ENCODE data around the gene ALKBH3.

The ALKBH3 gene

DNA sequence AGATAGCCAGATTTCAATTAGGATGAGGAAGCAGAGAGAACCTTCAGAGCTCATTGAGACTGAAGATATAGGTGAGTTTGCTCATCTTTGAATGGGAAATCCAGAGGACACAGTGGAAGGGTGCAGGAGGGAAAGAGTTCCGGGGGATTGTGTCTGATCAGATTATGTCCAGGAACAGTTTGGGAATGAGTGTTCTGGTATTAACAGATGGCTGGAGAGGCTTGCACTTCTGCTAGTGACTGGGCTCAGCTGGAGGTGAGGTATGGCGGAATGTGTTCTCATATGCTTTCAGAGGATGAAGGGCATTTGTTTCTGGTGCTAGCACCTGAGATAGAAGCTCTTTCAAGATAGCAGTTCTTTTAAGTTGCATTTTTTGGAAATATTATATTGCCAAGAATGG is 27.6 kb downstream of the ALKBH3 start:
- Histone ChIP-seq H3K9me3 (ENCODE audit: control insufficient read depth, low read length) (no peaks in the 10 kb centered on the region), H3K27ac (ENCODE audit: low read depth, low read length, severe bottlenecking) (no peak overlapping the region), H3K4me3 (ENCODE audit: extremely low read depth, insufficient read depth, low read length, poor library complexity, severe bottlenecking) (no peak overlapping the region), H3K4me1 (ENCODE audit: control insufficient read depth, insufficient read depth, low read length, poor library complexity, severe bottlenecking) (peaks cover 3% of the 10 kb centered on the region), H3K36me3 (ENCODE audit: control insufficient read depth, insufficient read depth, low read length) (peaks cover 8% of the 10 kb centered on the region)
- WGBS, 2 experiments (ENCODE audit: insufficient coverage in 2 of 2) = 88 to 95% methylated on average over 2 of the region's 2 CpGs

DNA sequence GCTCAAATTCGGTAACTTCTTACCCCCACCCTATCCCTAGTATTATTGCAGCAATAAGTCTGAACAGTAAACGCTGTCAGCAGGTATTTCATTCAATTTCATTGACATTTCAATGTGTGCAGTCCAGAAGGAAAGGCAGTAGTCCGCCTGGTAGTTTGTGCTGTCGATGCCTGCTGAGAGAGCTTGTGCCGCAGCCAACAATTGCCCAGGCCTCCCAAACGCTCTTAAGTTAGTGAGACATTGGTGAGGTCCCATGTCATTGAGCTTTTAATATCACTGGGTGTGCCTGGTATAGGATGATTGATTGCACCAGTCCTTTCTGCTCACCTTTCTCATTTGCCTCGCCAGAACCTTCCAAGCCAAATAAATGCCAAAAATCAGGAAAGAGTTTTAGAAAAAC is 28.1 kb downstream of the ALKBH3 start:
- no peak overlapping the region for H3K27ac ChIP-seq (ENCODE audit: low read depth, low read length, severe bottlenecking)
- H3K4me1 ChIP-seq (ENCODE audit: control insufficient read depth, insufficient read depth, low read length, poor library complexity, severe bottlenecking) = peaks cover 3% of the 10 kb centered on the region
- no peak overlapping the region for H3K4me3 ChIP-seq (ENCODE audit: extremely low read depth, insufficient read depth, low read length, poor library complexity, severe bottlenecking)
- 90 to 100% methylated on average over 4 to 6 of the region's 7 CpGs for WGBS, 2 experiments (ENCODE audit: insufficient coverage in 2 of 2)
- H3K9me3 ChIP-seq (ENCODE audit: control insufficient read depth, low read length) = no peaks in the 10 kb centered on the region
- H3K36me3 ChIP-seq (ENCODE audit: control insufficient read depth, insufficient read depth, low read length) = peaks cover 5% of the 10 kb centered on the region

DNA sequence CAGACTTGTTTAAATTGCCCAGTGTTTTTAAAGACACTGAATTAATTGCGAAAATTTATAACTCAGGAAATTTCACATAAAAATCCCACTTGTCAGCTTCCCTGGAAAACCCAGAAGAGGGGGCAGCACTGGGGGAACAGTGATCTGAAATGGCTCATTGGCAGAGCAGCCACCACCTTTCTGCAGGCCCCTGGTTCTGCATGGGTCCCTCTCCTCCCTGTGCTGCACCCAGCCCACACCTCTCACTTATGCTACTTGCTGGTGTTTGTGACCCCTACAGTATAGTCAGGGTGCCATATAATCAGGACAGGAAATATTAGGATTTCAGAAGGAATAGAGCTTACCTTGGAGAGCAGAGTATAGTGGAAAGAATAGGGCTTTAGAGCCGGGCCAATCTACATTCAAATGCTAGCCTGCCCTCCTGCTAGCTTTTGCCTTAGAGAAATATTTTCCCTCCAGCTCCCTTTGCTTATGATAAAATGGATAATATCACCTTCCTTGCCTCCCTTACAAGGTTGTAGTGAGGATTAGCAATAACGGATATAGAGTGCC is 33.3 kb downstream of the ALKBH3 start:
- Histone ChIP-seq H3K4me1 (ENCODE audit: control insufficient read depth, insufficient read depth, low read length, poor library complexity, severe bottlenecking) (no peaks in the 10 kb centered on the region), H3K27ac (ENCODE audit: low read depth, low read length, severe bottlenecking) (no peak overlapping the region), H3K9me3 (ENCODE audit: control insufficient read depth, low read length) (no peaks in the 10 kb centered on the region), H3K36me3 (ENCODE audit: control insufficient read depth, insufficient read depth, low read length) (peaks cover 10% of the 10 kb centered on the region), H3K4me3 (ENCODE audit: extremely low read depth, insufficient read depth, low read length, poor library complexity, severe bottlenecking) (no peak overlapping the region)
- WGBS, 2 experiments (ENCODE audit: insufficient coverage in 2 of 2) = no CpG with 5 or more reads among the region's 3 CpGs

GRCh38 chr11:43914466-43914865 is 33.8 kb downstream of the ALKBH3 start:
- H3K36me3 ChIP-seq (ENCODE audit: control insufficient read depth, insufficient read depth, low read length) = peaks cover 12% of the 10 kb centered on the region
- H3K27ac ChIP-seq (ENCODE audit: low read depth, low read length, severe bottlenecking) = no peak overlapping the region
- no CpG with 5 or more reads among the region's 1 CpG for WGBS, 2 experiments (ENCODE audit: insufficient coverage in 2 of 2)
- no peak overlapping the region for H3K4me3 ChIP-seq (ENCODE audit: extremely low read depth, insufficient read depth, low read length, poor library complexity, severe bottlenecking)
- no peaks in the 10 kb centered on the region for H3K9me3 ChIP-seq (ENCODE audit: control insufficient read depth, low read length)
- H3K4me1 ChIP-seq (ENCODE audit: control insufficient read depth, insufficient read depth, low read length, poor library complexity, severe bottlenecking) = no peaks in the 10 kb centered on the region

DNA sequence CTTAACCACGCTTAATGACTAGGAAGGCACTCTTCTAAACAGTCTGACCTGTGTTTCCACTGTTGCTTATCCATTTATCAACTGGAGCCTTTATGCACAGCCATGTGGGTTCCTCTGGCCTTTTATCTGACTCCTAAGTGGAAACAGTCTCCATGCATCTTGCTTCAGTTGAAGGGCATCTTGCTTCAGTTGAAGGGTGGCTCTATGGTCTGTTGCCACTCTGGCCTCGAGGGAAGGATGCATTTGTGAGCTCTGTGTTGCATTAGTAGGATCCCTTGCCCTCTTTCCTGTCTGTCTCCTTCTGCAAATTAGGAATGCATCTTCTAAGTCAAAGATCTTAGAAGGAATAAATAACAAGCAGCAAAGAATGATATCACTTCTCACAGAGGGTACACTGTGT is 36.0 kb downstream of the ALKBH3 start:
- Histone ChIP-seq H3K4me3 (ENCODE audit: extremely low read depth, insufficient read depth, low read length, poor library complexity, severe bottlenecking) (no peak overlapping the region), H3K9me3 (ENCODE audit: control insufficient read depth, low read length) (no peaks in the 10 kb centered on the region), H3K27ac (ENCODE audit: low read depth, low read length, severe bottlenecking) (no peak overlapping the region), H3K4me1 (ENCODE audit: control insufficient read depth, insufficient read depth, low read length, poor library complexity, severe bottlenecking) (peaks cover 9% of the 10 kb centered on the region), H3K36me3 (ENCODE audit: control insufficient read depth, insufficient read depth, low read length) (peaks cover 21% of the 10 kb centered on the region)
- 80% methylated on average over 1 to 2 of the region's 2 CpGs for WGBS, 2 experiments (ENCODE audit: insufficient coverage in 2 of 2)

- Histone ChIP-seq H3K9me3 (ENCODE audit: control insufficient read depth, low read length) (no peaks in the 10 kb centered on the region), H3K4me3 (ENCODE audit: extremely low read depth, insufficient read depth, low read length, poor library complexity, severe bottlenecking) (no peak overlapping the region), H3K4me1 (ENCODE audit: control insufficient read depth, insufficient read depth, low read length, poor library complexity, severe bottlenecking) (peaks cover 12% of the 10 kb centered on the region), H3K27ac (ENCODE audit: low read depth, low read length, severe bottlenecking) (no peak overlapping the region), H3K36me3 (ENCODE audit: control insufficient read depth, insufficient read depth, low read length) (peaks cover 21% of the 10 kb centered on the region)
- WGBS, 2 experiments (ENCODE audit: insufficient coverage in 2 of 2) = 91% methylated on average over 1 of the region's 1 CpG; no CpG with 5 or more reads in 1 of the 2 experiments
Observed at GRCh38 chr11:43917851-43918250, 37.2 kb downstream of the ALKBH3 start.

DNA sequence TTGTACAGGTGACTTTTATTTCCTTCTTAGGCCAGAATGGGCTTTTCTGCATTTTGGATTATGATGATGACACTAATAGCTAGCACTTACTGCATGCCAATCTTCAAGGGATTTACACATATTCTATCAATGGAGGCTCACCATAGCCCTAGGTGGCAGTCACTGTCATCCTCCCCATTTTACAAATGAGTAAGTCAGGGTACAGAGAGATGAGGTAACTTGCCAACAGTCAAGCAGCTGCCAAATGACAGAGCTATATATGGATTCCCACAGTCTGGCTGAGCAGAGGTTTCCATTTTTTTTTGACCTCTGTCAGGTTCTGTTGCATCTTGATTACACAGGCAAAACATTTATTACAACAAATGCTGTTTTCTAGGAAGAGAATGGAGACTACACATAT is 38.0 kb downstream of the ALKBH3 start:
- Histone ChIP-seq H3K36me3 (ENCODE audit: control insufficient read depth, insufficient read depth, low read length) (peaks cover 21% of the 10 kb centered on the region), H3K4me1 (ENCODE audit: control insufficient read depth, insufficient read depth, low read length, poor library complexity, severe bottlenecking) (peaks cover 20% of the 10 kb centered on the region), H3K9me3 (ENCODE audit: control insufficient read depth, low read length) (no peaks in the 10 kb centered on the region), H3K27ac (ENCODE audit: low read depth, low read length, severe bottlenecking) (no peak overlapping the region), H3K4me3 (ENCODE audit: extremely low read depth, insufficient read depth, low read length, poor library complexity, severe bottlenecking) (no peak overlapping the region)

DNA sequence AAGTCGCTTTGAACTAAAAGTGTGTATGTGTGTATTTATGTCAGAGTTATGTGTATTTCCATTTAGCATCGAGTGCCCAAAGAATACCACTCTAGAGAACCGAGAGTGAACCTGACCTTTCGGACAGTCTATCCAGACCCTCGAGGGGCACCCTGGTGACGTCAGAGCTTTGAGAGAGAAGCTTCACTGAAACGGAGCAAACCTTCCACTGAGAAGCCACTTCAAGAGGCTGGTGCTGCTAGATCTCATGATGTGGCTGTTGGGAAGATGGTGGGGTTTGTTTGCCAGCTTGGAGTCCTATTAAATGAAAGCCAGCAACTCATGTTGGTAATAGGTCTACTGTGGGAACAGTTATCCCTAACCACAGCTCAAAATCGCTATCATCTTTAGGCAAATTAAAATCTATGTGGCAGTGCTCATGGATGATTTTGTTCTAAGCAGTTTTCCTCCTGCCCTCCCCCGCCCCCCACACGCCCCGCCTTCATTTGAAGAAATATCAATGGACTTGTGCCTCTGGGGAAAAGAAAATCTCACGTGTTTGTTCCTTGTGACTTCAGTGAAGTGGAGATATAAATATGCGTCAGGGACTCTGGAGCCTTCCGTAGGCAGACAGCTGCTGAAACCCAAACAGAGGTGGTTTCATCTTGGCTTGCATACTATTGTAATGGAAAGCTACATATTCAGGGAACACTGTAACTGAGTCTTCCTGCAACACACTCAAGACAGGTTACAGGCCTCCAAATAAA is 39.4 kb downstream of the ALKBH3 start:
- peaks cover 21% of the 10 kb centered on the region for H3K36me3 ChIP-seq (ENCODE audit: control insufficient read depth, insufficient read depth, low read length)
- no peak overlapping the region for H3K4me3 ChIP-seq (ENCODE audit: extremely low read depth, insufficient read depth, low read length, poor library complexity, severe bottlenecking)
- WGBS, 2 experiments (ENCODE audit: insufficient coverage in 2 of 2) = 87 to 91% methylated on average over 8 to 11 of the region's 14 CpGs
- H3K9me3 ChIP-seq (ENCODE audit: control insufficient read depth, low read length) = no peaks in the 10 kb centered on the region
- H3K4me1 ChIP-seq (ENCODE audit: control insufficient read depth, insufficient read depth, low read length, poor library complexity, severe bottlenecking) = peaks cover 33% of the 10 kb centered on the region
- H3K27ac ChIP-seq (ENCODE audit: low read depth, low read length, severe bottlenecking) = peak overlapping the region; percentile 76

GRCh38 chr11:43920598-43921419 is 40.2 kb downstream of the ALKBH3 start:
- WGBS, 2 experiments (ENCODE audit: insufficient coverage in 2 of 2) = 85 to 86% methylated on average over 5 to 7 of the region's 10 CpGs
- H3K9me3 ChIP-seq (ENCODE audit: control insufficient read depth, low read length) = no peaks in the 10 kb centered on the region
- peaks cover 21% of the 10 kb centered on the region for H3K36me3 ChIP-seq (ENCODE audit: control insufficient read depth, insufficient read depth, low read length)
- no peak overlapping the region for H3K4me3 ChIP-seq (ENCODE audit: extremely low read depth, insufficient read depth, low read length, poor library complexity, severe bottlenecking)
- peak overlapping the region; percentile 76 for H3K27ac ChIP-seq (ENCODE audit: low read depth, low read length, severe bottlenecking)
- peaks cover 41% of the 10 kb centered on the region for H3K4me1 ChIP-seq (ENCODE audit: control insufficient read depth, insufficient read depth, low read length, poor library complexity, severe bottlenecking)

- H3K4me1 ChIP-seq (ENCODE audit: control insufficient read depth, insufficient read depth, low read length, poor library complexity, severe bottlenecking) = peaks cover 49% of the 10 kb centered on the region
- H3K36me3 ChIP-seq (ENCODE audit: control insufficient read depth, insufficient read depth, low read length) = peaks cover 21% of the 10 kb centered on the region
- H3K4me3 ChIP-seq (ENCODE audit: extremely low read depth, insufficient read depth, low read length, poor library complexity, severe bottlenecking) = no peak overlapping the region
- no peak overlapping the region for H3K27ac ChIP-seq (ENCODE audit: low read depth, low read length, severe bottlenecking)
- 94 to 95% methylated on average over 7 to 8 of the region's 8 CpGs for WGBS, 2 experiments (ENCODE audit: insufficient coverage in 2 of 2)
- H3K9me3 ChIP-seq (ENCODE audit: control insufficient read depth, low read length) = no peaks in the 10 kb centered on the region
Observed at GRCh38 chr11:43921561-43922294, 41.1 kb downstream of the ALKBH3 start.
